CD4-positive, CD25-positive, alpha-beta regulatory T cell (primary cell): Measurements from ENCODE around the gene PMS1. TPM values are rescaled to one million over a fixed set of nuclear protein-coding genes. Genes with fewer than 3 reads are reported as not detected.

Experiments
- ATAC-seq, 2 donors: fragments of 150-1000 bp; cut with Tn5 transposase; one replicate each; pipeline ENCODE4 v1.10.0; 2021; ENCODE audit warnings: low read depth in 2 of 2, moderate number of reproducible peaks in 2 of 2, moderate library complexity in 1 of 2
- DNase-seq, 3 donors: peaks; one replicate each; pipeline versions ENCODE4 v3.0.0 to v3.0.0-alpha.2; 2012 to 2022; ENCODE audit warnings: mixed read lengths in 1 of 3
- H3K27ac ChIP-seq: one replicate; pipeline ENCODE4 v1.7.0; 2013; ENCODE audit warnings: mild to moderate bottlenecking, low read length; ENCODE audit not compliant: insufficient read depth, poor library complexity, severe bottlenecking
- H3K27me3 ChIP-seq: one replicate; pipeline ENCODE4 v1.7.0; 2013; ENCODE audit warnings: low read length; ENCODE audit not compliant: control insufficient read depth, insufficient read depth
- H3K36me3 ChIP-seq: one replicate; pipeline ENCODE4 v1.7.0; 2013; ENCODE audit warnings: mild to moderate bottlenecking, low read length, moderate library complexity; ENCODE audit not compliant: control insufficient read depth, insufficient read depth
- H3K4me1 ChIP-seq: 2 replicates; pipeline ENCODE4 v1.7.0; 2013; ENCODE audit warnings: mild to moderate bottlenecking, low read length; ENCODE audit not compliant: insufficient read depth, control insufficient read depth, poor library complexity, severe bottlenecking
- H3K4me3 ChIP-seq: one replicate; pipeline ENCODE4 v1.7.0; 2013; ENCODE audit warnings: low read depth, mild to moderate bottlenecking, low read length, moderate library complexity
- H3K9me3 ChIP-seq, 2 experiments: 1 replicate in 1 of 2; 2 replicates in 1 of 2; pipeline ENCODE4 v1.7.0; 2013; ENCODE audit warnings: low read length in 2 of 2, mild to moderate bottlenecking in 1 of 2, moderate library complexity in 1 of 2; ENCODE audit not compliant: control insufficient read depth in 2 of 2
- H3K27ac Mint-ChIP-seq, 3 donors: one replicate each; pipeline ENCODE4 v1.8.0; 2020 to 2022; ENCODE audit warnings: mild to moderate bottlenecking in 3 of 3, mixed read lengths in 3 of 3, moderate library complexity in 2 of 3
- H3K27me3 Mint-ChIP-seq: one replicate; pipeline ENCODE4 v1.8.0; 2022; ENCODE audit warnings: mild to moderate bottlenecking, mixed read lengths
- H3K36me3 Mint-ChIP-seq: one replicate; pipeline ENCODE4 v1.8.0; 2020; ENCODE audit warnings: mixed read lengths
- H3K4me1 Mint-ChIP-seq, 4 donors: one replicate each; pipeline ENCODE4 v1.8.0; 2020 to 2022; ENCODE audit warnings: mixed read lengths in 4 of 4, mild to moderate bottlenecking in 1 of 4
- H3K4me3 Mint-ChIP-seq, 4 donors: one replicate each; pipeline ENCODE4 v1.8.0; 2020 to 2022; ENCODE audit warnings: mild to moderate bottlenecking in 4 of 4, mixed read lengths in 4 of 4, moderate library complexity in 3 of 4
- H3K9me3 Mint-ChIP-seq, 7 donors: one replicate each; pipeline ENCODE4 v1.8.0; 2020 to 2022; ENCODE audit warnings: mixed read lengths in 7 of 7, mild to moderate bottlenecking in 3 of 7, moderate library complexity in 2 of 7
- polyA plus RNA-seq, 4 donors: library from polyadenylated mRNA; unstranded; fragments of 300-500 nt; fragmentation: Illumina TruSeq; gene quantifications; one replicate each; pipeline ENCODE4 v1.2.3, GENCODE V29; 2021
- total RNA-seq: library from RNA; stranded (reverse); gene quantifications from one replicate; pipeline ENCODE4 v1.2.3, GENCODE V29; 2022

PMS1 gene
- total and polyA plus RNA-seq, 5 donors from 2014 or later, result 10.1 to 24.3 (median 10.9) TPM

- H3K9me3 Mint-ChIP-seq, result no peaks in the 10 kb centered on the region
- peaks cover 3 to 15% (median 13%) of the 10 kb centered on the region in 4 donors for H3K4me1 Mint-ChIP-seq
Observed at GRCh38 chr2:189763908-189764661, 20.2 kb upstream of the PMS1 start.

DNA sequence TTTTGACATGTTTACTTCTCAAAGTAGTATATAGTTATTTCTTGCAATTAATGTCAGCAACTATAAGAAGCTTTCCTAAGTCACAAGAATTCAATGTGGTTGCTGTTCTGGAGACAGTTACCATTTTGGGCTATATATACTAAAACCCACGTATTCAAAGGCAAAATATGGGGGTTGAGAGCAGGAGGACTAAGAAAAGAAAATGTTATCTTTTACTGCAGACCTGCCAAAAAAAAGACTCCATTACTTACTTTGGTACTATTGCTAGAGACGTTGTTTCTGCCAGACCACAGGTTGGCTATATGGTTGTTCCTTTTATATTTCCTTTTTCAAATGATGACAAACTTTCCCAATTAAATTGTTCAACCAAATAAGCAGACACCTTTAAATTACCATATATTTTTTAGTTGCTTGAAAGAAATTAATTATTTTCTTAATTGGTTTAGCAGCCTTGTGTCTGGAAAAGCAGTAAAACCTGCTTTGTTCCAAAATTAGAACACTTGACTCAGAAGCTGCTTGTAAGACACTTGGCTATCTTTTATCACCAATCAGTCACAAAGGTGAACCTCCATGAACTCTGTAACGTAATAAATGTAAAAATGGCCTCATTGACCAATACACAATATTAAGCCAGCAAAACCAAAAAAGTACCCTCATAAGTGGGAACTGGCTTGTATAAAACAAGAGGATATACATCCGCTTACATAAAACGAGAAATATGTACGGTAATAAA, 13.5 kb upstream of the PMS1 start:
- Mint-ChIP-seq H3K27ac (no peak overlapping the region), H3K4me1 (peaks cover 11 to 36% (median 14%) of the 10 kb centered on the region in 4 donors), H3K27me3 (no peaks in the 10 kb centered on the region), H3K4me3 (no peak overlapping the region), H3K9me3 (no peaks in the 10 kb centered on the region), H3K36me3 (peaks cover 28% of the 10 kb centered on the region)
- ATAC-seq, result no peak
- no peak for DNase-seq
- Histone ChIP-seq H3K4me1 (no peaks in the 10 kb centered on the region), H3K27ac (no peak overlapping the region), H3K27me3 (no peaks in the 10 kb centered on the region), H3K36me3 (peaks cover 62% of the 10 kb centered on the region), H3K4me3 (no peak overlapping the region), H3K9me3 (no peaks in the 10 kb centered on the region)

More at GRCh38 chr2:189763908-189764661, 20.2 kb upstream of the PMS1 start:
- ATAC-seq, result no peak
- peak overlapping the region in 2 of 3 donors; percentile 32 to 65 for H3K27ac Mint-ChIP-seq
- peaks cover 10% of the 10 kb centered on the region for H3K36me3 Mint-ChIP-seq
- peak overlapping the region; percentile 48 to 99 (median 90) for H3K4me3 Mint-ChIP-seq
- Histone ChIP-seq H3K4me1 (peaks cover 14% of the 10 kb centered on the region), H3K36me3 (peaks cover 11% of the 10 kb centered on the region), H3K27ac (no peak overlapping the region), H3K9me3 (no peaks in the 10 kb centered on the region), H3K27me3 (no peaks in the 10 kb centered on the region), H3K4me3 (peak overlapping the region; percentile 100)
- no peak for DNase-seq
- no peaks in the 10 kb centered on the region for H3K27me3 Mint-ChIP-seq

- Histone ChIP-seq H3K27me3 (no peaks in the 10 kb centered on the region), H3K27ac (no peak overlapping the region), H3K36me3 (peaks cover 72% of the 10 kb centered on the region), H3K4me3 (no peak overlapping the region), H3K9me3 (no peaks in the 10 kb centered on the region), H3K4me1 (no peaks in the 10 kb centered on the region)
- H3K4me3 Mint-ChIP-seq, result no peak overlapping the region
- no peak overlapping the region for H3K27ac Mint-ChIP-seq
- H3K27me3 Mint-ChIP-seq, result no peaks in the 10 kb centered on the region
- peaks cover 22% of the 10 kb centered on the region for H3K36me3 Mint-ChIP-seq
- peaks cover 16 to 41% (median 20%) of the 10 kb centered on the region in 4 donors for H3K4me1 Mint-ChIP-seq
- no peak for ATAC-seq
- H3K9me3 Mint-ChIP-seq, result no peaks in the 10 kb centered on the region
- no peak for DNase-seq
Observed at GRCh38 chr2:189772212-189772611, 12.0 kb upstream of the PMS1 start.

DNA sequence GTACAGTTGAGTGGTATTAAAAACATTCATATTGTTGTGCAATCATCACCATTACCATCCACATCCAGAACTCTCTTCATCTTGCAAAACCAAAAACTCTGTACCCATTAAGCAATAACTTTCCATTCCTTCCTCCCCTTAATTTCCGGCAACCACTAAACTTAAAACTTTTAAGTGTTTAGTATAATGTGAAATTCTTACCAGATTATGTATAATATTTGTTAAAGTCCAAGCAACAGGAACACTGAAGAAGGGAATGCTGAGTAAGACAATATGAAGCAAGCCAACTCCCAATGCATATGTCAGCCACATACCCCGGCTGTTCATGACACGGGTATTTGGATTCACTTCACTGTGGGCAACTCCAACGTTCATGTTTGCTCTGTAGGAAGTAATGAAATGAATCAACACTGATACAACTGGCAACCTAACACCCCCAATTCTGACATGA, 2.0 kb upstream of the PMS1 start:
- Mint-ChIP-seq H3K36me3 (peaks cover 40% of the 10 kb centered on the region), H3K4me1 (peaks cover 41 to 74% (median 49%) of the 10 kb centered on the region in 4 donors), H3K4me3 (peak overlapping the region; percentile 96 to 98 (median 97)), H3K9me3 (no peaks in the 10 kb centered on the region), H3K27me3 (no peaks in the 10 kb centered on the region), H3K27ac (peak overlapping the region; percentile 52 to 95 (median 64))
- H3K9me3 ChIP-seq, result no peaks in the 10 kb centered on the region
- H3K4me1 ChIP-seq, result peaks cover 38% of the 10 kb centered on the region
- H3K36me3 ChIP-seq, result peaks cover 35% of the 10 kb centered on the region
- ATAC-seq (no peak), DNase-seq (peak in 1 of 3 donors; percentile 30)
- peak overlapping the region; percentile 95 for H3K27ac ChIP-seq
- no peaks in the 10 kb centered on the region for H3K27me3 ChIP-seq
- peak overlapping the region; percentile 92 for H3K4me3 ChIP-seq

GRCh38 chr2:189783451-189783926, 761 bp upstream of the PMS1 start:
- Mint-ChIP-seq H3K9me3 (no peaks in the 10 kb centered on the region), H3K36me3 (peaks cover 37% of the 10 kb centered on the region), H3K27ac (peak overlapping the region; percentile 94 to 95 (median 94)), H3K4me1 (peaks cover 38 to 70% (median 52%) of the 10 kb centered on the region in 4 donors), H3K4me3 (peak overlapping the region; percentile 96 to 98 (median 97)), H3K27me3 (no peaks in the 10 kb centered on the region)
- Histone ChIP-seq H3K4me3 (peak overlapping the region; percentile 92), H3K27me3 (no peaks in the 10 kb centered on the region), H3K27ac (peak overlapping the region; percentile 95), H3K36me3 (peaks cover 26% of the 10 kb centered on the region), H3K4me1 (peaks cover 38% of the 10 kb centered on the region), H3K9me3 (no peaks in the 10 kb centered on the region)
- ATAC-seq, result no peak
- peak in 1 of 3 donors; percentile 62 for DNase-seq

- no peak overlapping the region for H3K27ac ChIP-seq
- H3K4me3 ChIP-seq, result peak overlapping the region; percentile 56
- no peak for ATAC-seq
- Mint-ChIP-seq H3K4me3 (peak overlapping the region; percentile 10 to 68 (median 57)), H3K9me3 (no peaks in the 10 kb centered on the region), H3K36me3 (peaks cover 35% of the 10 kb centered on the region), H3K27ac (peak overlapping the region in 2 of 3 donors; percentile 81 to 91), H3K4me1 (peaks cover 10 to 23% (median 20%) of the 10 kb centered on the region in 4 donors), H3K27me3 (no peaks in the 10 kb centered on the region)
- H3K9me3 ChIP-seq, result no peaks in the 10 kb centered on the region
- H3K4me1 ChIP-seq, result no peaks in the 10 kb centered on the region
- peak in 1 of 3 donors; percentile 45 for DNase-seq
- no peaks in the 10 kb centered on the region for H3K27me3 ChIP-seq
- peaks cover 20% of the 10 kb centered on the region for H3K36me3 ChIP-seq
Observed at GRCh38 chr2:189791338-189792042, 7.2 kb downstream of the PMS1 start.

DNA sequence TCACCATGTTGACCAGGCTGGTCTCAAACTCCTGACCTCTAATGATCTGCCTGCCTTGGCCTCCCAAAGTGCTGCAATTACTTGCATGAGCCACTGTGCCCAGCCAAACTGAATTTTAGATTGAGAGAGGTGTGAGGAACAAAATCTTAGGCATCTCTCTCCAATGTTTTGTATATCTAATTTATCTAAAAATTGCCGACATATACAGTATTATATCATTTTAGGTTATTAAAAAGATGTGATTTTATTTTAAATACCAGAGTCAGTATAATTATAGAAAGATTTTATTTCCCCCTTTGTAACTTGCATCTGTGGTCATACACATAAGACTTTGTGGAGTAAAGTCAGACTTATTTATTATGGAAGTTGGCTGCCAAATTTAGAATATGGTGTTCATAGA, 10.1 kb downstream of the PMS1 start:
- Histone ChIP-seq H3K9me3 (no peaks in the 10 kb centered on the region), H3K27me3 (no peaks in the 10 kb centered on the region), H3K36me3 (peaks cover 34% of the 10 kb centered on the region), H3K27ac (no peak overlapping the region), H3K4me3 (no peak overlapping the region), H3K4me1 (no peaks in the 10 kb centered on the region)
- DNase-seq (no peak), ATAC-seq (no peak)
- Mint-ChIP-seq H3K4me1 (peaks cover 11 to 28% (median 20%) of the 10 kb centered on the region in 4 donors), H3K9me3 (peaks cover 0 to 1% (median 0%) of the 10 kb centered on the region in 7 donors), H3K27ac (no peak overlapping the region), H3K27me3 (no peaks in the 10 kb centered on the region), H3K36me3 (peaks cover 42% of the 10 kb centered on the region), H3K4me3 (no peak overlapping the region)
